B cell (primary cell): Measurements from ENCODE around the gene ZNF570.

ENCODE experiments used
- EZH2 ChIP-seq: IDR thresholded peaks from 2 replicates; pipeline ENCODE4 v1.6.1; 2012; ENCODE audit warnings: borderline replicate concordance, low read depth, mild to moderate bottlenecking, moderate library complexity, low read length; ENCODE audit not compliant: insufficient read depth, poor library complexity, severe bottlenecking
- TF ChIP-seq, protein P1 (sequence below): fragments of 200-600 bp; IDR thresholded peaks from one replicate; pipeline ENCODE4 v1.8.0; 2022; ENCODE audit warnings: antibody characterized with exemption, mild to moderate bottlenecking

DNA sequence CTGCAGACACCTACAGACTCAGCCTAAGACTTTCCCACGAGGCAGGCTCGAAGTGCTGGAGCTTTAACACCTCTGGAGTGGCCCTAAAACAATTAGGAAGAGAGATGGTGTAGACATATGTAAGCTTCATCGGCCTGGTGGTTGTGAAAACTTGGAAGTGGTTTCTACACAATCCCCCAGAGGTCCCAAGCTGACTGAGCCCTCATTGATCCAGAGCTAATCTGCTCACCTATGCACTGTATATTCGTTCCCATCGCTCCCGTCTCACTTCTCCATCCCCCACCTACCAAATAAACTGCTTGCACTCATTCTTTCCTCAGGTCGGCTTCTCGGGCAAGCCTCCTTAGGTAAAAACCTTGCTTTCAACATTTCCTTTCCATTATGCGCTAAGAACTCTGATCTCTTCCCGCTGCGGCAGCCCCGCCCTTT is 36.8 kb downstream of the ZNF570 start:
- TF ChIP-seq, protein P1, sequence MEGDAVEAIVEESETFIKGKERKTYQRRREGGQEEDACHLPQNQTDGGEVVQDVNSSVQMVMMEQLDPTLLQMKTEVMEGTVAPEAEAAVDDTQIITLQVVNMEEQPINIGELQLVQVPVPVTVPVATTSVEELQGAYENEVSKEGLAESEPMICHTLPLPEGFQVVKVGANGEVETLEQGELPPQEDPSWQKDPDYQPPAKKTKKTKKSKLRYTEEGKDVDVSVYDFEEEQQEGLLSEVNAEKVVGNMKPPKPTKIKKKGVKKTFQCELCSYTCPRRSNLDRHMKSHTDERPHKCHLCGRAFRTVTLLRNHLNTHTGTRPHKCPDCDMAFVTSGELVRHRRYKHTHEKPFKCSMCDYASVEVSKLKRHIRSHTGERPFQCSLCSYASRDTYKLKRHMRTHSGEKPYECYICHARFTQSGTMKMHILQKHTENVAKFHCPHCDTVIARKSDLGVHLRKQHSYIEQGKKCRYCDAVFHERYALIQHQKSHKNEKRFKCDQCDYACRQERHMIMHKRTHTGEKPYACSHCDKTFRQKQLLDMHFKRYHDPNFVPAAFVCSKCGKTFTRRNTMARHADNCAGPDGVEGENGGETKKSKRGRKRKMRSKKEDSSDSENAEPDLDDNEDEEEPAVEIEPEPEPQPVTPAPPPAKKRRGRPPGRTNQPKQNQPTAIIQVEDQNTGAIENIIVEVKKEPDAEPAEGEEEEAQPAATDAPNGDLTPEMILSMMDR, result no peak
- no peak for TF ChIP-seq EZH2
